ENCODE data around the gene JAM3.
"Not testable (repeated sequence)": the region's sequence is repeated elsewhere in the genome, so short reads cannot be mapped to it uniquely, and the experiment has no call there.

The JAM3 gene

DNA sequence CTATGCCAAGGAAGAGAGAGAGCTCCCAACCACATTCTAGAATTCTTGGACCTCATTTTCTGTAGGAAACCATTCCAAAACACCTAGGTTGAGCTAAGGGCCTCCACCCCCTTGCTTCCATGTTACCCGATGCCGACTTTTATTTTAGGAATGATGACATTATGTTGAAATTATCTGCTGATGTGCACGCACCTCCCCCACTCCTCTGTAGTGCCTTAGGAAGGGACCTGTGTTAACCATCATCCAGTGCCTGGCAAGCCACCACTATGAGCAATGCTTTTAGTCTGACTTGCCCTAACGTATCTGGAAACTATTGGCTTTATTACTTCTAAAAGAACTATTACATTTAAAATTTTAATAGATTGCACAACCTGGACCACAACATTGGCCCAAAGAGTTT lies 112.8 kb downstream of the JAM3 start:
- DNase-seq (ENCODE audit: insufficient read length): no peak
- TF ChIP-seq TAF1 (IDR thresholded peaks at IDR 0.05; ENCODE audit: borderline replicate concordance, low read depth, low read length) (no peak), POLR2AphosphoS5 (IDR thresholded peaks at IDR 0.05; ENCODE audit: low read depth, low read length) (no peak), POLR2A (IDR thresholded peaks at IDR 0.05; ENCODE audit: low read depth, low read length) (no peak)

DNA sequence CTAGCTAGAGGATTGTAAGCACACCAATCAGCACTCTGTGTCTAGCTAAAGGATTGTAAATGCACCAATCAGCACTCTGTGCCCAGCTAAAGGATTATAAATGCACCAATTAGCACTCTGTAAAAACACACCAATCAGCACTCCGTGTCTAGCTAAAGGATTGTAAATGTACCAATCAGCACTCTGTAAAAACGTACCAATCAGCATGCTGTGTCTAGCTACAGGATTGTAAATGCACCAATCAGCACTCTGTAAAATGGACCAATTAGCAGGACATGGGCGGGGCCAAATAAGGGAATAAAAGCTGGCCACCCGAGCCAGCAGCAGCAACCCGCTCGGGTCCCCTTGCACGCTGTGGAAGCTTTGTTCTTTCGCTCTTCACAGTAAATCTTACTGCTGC lies 119.2 kb downstream of the JAM3 start:
- not testable (repeated sequence) for FAIRE-seq

More for the DNA sequence above, 112.8 kb downstream of the JAM3 start:
- no peak for FAIRE-seq

GRCh38 chr11:134196756-134197155 lies 127.9 kb downstream of the JAM3 start:
- no peak for FAIRE-seq
- DNase-seq (ENCODE audit: insufficient read length): no peak
- no peak for TF ChIP-seq TAF1 (IDR thresholded peaks at IDR 0.05; ENCODE audit: borderline replicate concordance, low read depth, low read length)
- TF ChIP-seq POLR2AphosphoS5 (IDR thresholded peaks at IDR 0.05; ENCODE audit: low read depth, low read length): no peak
- TF ChIP-seq POLR2A (IDR thresholded peaks at IDR 0.05; ENCODE audit: low read depth, low read length): no peak

More for the DNA sequence above, 119.2 kb downstream of the JAM3 start:
- DNase-seq (ENCODE audit: insufficient read length): not testable (repeated sequence)

DNA sequence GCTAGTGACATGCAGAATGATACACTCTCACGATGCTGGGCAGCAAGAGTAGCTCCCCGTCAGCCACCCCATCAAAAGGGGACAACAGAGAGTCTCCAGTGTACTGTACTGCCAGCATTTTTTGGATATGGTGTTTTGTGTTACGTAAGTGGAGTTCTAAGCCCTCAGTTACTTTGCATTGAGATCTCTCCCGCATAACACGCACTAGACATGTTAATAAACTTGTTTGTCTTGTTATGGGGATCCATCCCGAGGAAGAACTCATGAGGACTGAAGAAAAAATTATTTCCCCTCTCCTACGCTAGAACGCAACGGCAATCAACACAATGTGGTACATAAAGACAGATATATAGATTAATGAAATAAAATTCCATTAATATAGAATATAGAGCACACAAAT lies 130.7 kb downstream of the JAM3 start:
- FAIRE-seq (no peak), DNase-seq (ENCODE audit: insufficient read length) (no peak)
- TF ChIP-seq POLR2A (IDR thresholded peaks at IDR 0.05; ENCODE audit: low read depth, low read length): no peak
- no peak for TF ChIP-seq TAF1 (IDR thresholded peaks at IDR 0.05; ENCODE audit: borderline replicate concordance, low read depth, low read length)
- no peak for TF ChIP-seq POLR2AphosphoS5 (IDR thresholded peaks at IDR 0.05; ENCODE audit: low read depth, low read length)

- no peak for DNase-seq (ENCODE audit: insufficient read length)
- FAIRE-seq: no peak
- TF ChIP-seq TAF1 (IDR thresholded peaks at IDR 0.05; ENCODE audit: borderline replicate concordance, low read depth, low read length) (no peak), POLR2A (IDR thresholded peaks at IDR 0.05; ENCODE audit: low read depth, low read length) (no peak), POLR2AphosphoS5 (IDR thresholded peaks at IDR 0.05; ENCODE audit: low read depth, low read length) (no peak)
These were observed 131.8 kb downstream of the JAM3 start for GRCh38 chr11:134200688-134201087.
